Heart right ventricle (tissue), 16 donors: Measurements from ENCODE around the gene LTBP1. TPM values are rescaled to one million over a fixed set of nuclear protein-coding genes. Genes with fewer than 3 reads are reported as not detected.

Source experiments
- ATAC-seq, 8 donors: fragments of 200-7000 bp; cut with Tn5 transposase; one replicate each; pipeline ENCODE4 v1.9.1; 2020; ENCODE audit warnings: mild to moderate bottlenecking in 8 of 8, moderate library complexity in 8 of 8, moderate number of reproducible peaks in 1 of 8
- DNase-seq, 2 donors: peaks; one replicate each; pipeline ENCODE4 v3.0.0-alpha.2; 2020
- H3K27ac ChIP-seq, 10 donors: fragments of 200-600 bp; sonication (generic) in 2 of 10; one replicate each; pipeline versions ENCODE4 v1.5.0 to v1.8.0; 2020 to 2022; ENCODE audit warnings: mild to moderate bottlenecking in 3 of 10
- H3K27me3 ChIP-seq, 7 donors: fragments of 200-600 bp; one replicate each; pipeline ENCODE4 v1.8.0; 2021 to 2022; ENCODE audit warnings: mild to moderate bottlenecking in 2 of 7
- H3K36me3 ChIP-seq, 9 donors: fragments of 200-600 bp; sonication (generic) in 1 of 9; one replicate each; pipeline versions ENCODE4 v1.5.0 to v1.8.0; 2020 to 2022; ENCODE audit warnings: mild to moderate bottlenecking in 2 of 9
- H3K4me1 ChIP-seq, 9 donors: fragments of 200-600 bp; sonication (generic) in 1 of 9; one replicate each; pipeline versions ENCODE4 v1.5.0 to v1.8.0; 2020 to 2022; ENCODE audit warnings: mild to moderate bottlenecking in 4 of 9
- H3K4me3 ChIP-seq, 10 donors: fragments of 200-600 bp; sonication (generic) in 2 of 10; one replicate each; pipeline versions ENCODE4 v1.5.0 to v1.8.0; 2020 to 2022; ENCODE audit warnings: mild to moderate bottlenecking in 7 of 10, moderate library complexity in 2 of 10
- H3K9me3 ChIP-seq, 11 donors: fragments of 200-600 bp in 10 of 11; sonication (generic) in 2 of 11; one replicate each; pipeline versions ENCODE4 v1.5.0 to v1.8.0; 2013 to 2022; ENCODE audit warnings: mild to moderate bottlenecking in 2 of 11, control low read depth in 1 of 11, moderate library complexity in 1 of 11
- CTCF ChIP-seq, 9 donors: fragments of 200-600 bp; sonication (generic) in 2 of 9; IDR thresholded peaks; one replicate each; pipeline versions ENCODE4 v1.5.0 to v1.8.0; 2021 to 2022; ENCODE audit warnings: antibody characterized with exemption in 9 of 9, mild to moderate bottlenecking in 5 of 9, moderate library complexity in 1 of 9
- WGBS, 2 donors: extraction: QIAGEN DNeasy Blood & Tissue Kit; methylation state at CpG; one replicate each; pipeline ENCODE4 v1.1.7; 2013; ENCODE audit warnings: inconsistent platforms in 1 of 2; 5-methylcytosine and 5-hydroxymethylcytosine counted together
- intact Hi-C, 10 donors: fragments of 100-400 bp; cut with DNase I; formaldehyde crosslinking; loops; one replicate each; pipeline versions ENCODE4 v1.11.1 to v1.14.2; 2022
- polyA plus RNA-seq, 2 donors: library from polyadenylated mRNA; stranded (reverse); fragments of 200-250 nt; gene quantifications; one replicate each; pipeline ENCODE4 v1.2.3, GENCODE V29; 2013
- total RNA-seq, 10 donors: library from RNA; stranded (reverse); fragmentation: NEBNext Ultra II Directional in 3 of 10; extraction: Animal tissue kit (Norgen Biotek cat#: 25700) in 3 of 10; gene quantifications; one replicate each; pipeline versions ENCODE4 v1.2.1 to v1.2.4, GENCODE V29; 2021 to 2023
- donor health status: Arrhythmogenic right ventricular cardiomyopathy.
- donor health status: ischemic (EF 13 %, LVEDD 7.1; RV severe dilation, severe dysfunction).
- donor health status: healthy with polysubstance abuse.
- donor health status: DM: no; HTN: yes; CAD: no.
- donor health status: DM: no; HTN: no; CAD: no.
- donor health status: ischemic (EF 25% LVEDD 6.9; RV normal size, moderate dysfunction).
- donor health status: ischemic (EF 25% LVEDD 5.7; RV mildly dilated, moderate dysfunction).
- donor health status: healthy.
- donor health status: DM: yes; HTN: yes; CAD: no.
- donor health status: Ischemic cardiomyopathy.
- donor health status: ischemic (EF 35%, LVEDD 5.7; RV mildly dilated, moderate dysfunction).
- donor health status: nonischemic (EF 11% LVEDD 7.7; RV severe dilation, severe dysfunction).
- donor health status: DM: yes; HTN: yes; CAD: no.
- donor health status: PGD.
- donor health status: ischemic (EF 29% LVEDD 5.4; RV normal size, mild dysfunction).
- donor health status: nonischemic (EF 23%, LVEDD 6.1; RV moderate dilation, normal function).

The LTBP1 gene
- total and polyA plus RNA-seq, 12 donors = 22.4 to 164 (median 84.3) TPM

- Histone ChIP-seq H3K36me3 (no peaks in the 10 kb centered on the region), H3K9me3 (peaks cover 0 to 4% (median 0%) of the 10 kb centered on the region in 11 donors), H3K4me1 (peaks cover 0 to 5% (median 0%) of the 10 kb centered on the region in 9 donors), H3K4me3 (no peak overlapping the region), H3K27me3 (no peaks in the 10 kb centered on the region), H3K27ac (no peak overlapping the region)
- no peak for ATAC-seq
- no peak for DNase-seq
- no peak for TF ChIP-seq CTCF (IDR thresholded peaks at IDR 0.05)
- intact Hi-C loops = no loop called here
- WGBS, 2 donors = 47 to 55% methylated on average over 4 of the region's 4 CpGs
These were observed 43.8 kb upstream of the LTBP1 start for GRCh38 chr2:32902986-32903385.

- Histone ChIP-seq H3K4me1 (peaks cover 0 to 5% (median 0%) of the 10 kb centered on the region in 9 donors), H3K36me3 (no peaks in the 10 kb centered on the region), H3K27ac (no peak overlapping the region), H3K27me3 (no peaks in the 10 kb centered on the region), H3K9me3 (peaks cover 0 to 4% (median 0%) of the 10 kb centered on the region in 11 donors), H3K4me3 (no peak overlapping the region)
- DNase-seq = no peak
- WGBS, 2 donors = 91 to 94% methylated on average over 3 of the region's 3 CpGs
- ATAC-seq = no peak
- TF ChIP-seq CTCF (IDR thresholded peaks at IDR 0.05) = no peak
- intact Hi-C loops = no loop called here
These were observed 42.7 kb upstream of the LTBP1 start for GRCh38 chr2:32904074-32904473.

- no peaks in the 10 kb centered on the region for H3K27me3 ChIP-seq
- no peak overlapping the region for H3K27ac ChIP-seq
- H3K9me3 ChIP-seq = peaks cover 0 to 4% (median 0%) of the 10 kb centered on the region in 11 donors
- ATAC-seq (no peak), DNase-seq (no peak)
- peaks cover 0 to 5% (median 0%) of the 10 kb centered on the region in 9 donors for H3K4me1 ChIP-seq
- WGBS, 2 donors = 81 to 82% methylated on average over 3 of the region's 3 CpGs
- no peaks in the 10 kb centered on the region for H3K36me3 ChIP-seq
- no peak overlapping the region for H3K4me3 ChIP-seq
- no peak for TF ChIP-seq CTCF (IDR thresholded peaks at IDR 0.05)
- intact Hi-C loops = no loop called here
These were observed 42.0 kb upstream of the LTBP1 start for GRCh38 chr2:32904751-32905150.

- Histone ChIP-seq H3K36me3 (no peaks in the 10 kb centered on the region), H3K4me3 (no peak overlapping the region), H3K27me3 (no peaks in the 10 kb centered on the region), H3K4me1 (peaks cover 0 to 5% (median 0%) of the 10 kb centered on the region in 9 donors), H3K27ac (no peak overlapping the region), H3K9me3 (peaks cover 0 to 4% (median 0%) of the 10 kb centered on the region in 11 donors)
- intact Hi-C loops = no loop called here
- DNase-seq = no peak
- TF ChIP-seq CTCF (IDR thresholded peaks at IDR 0.05) = no peak
- 58 to 67% methylated on average over 3 of the region's 3 CpGs for WGBS, 2 donors
- ATAC-seq = no peak
These were observed 41.5 kb upstream of the LTBP1 start for GRCh38 chr2:32905270-32905669.
